ENCODE results near the gene ECHS1. TPM values are rescaled to one million over a fixed set of nuclear protein-coding genes. Genes with fewer than 3 reads are reported as not detected.
A peak's percentile ranks its signal among the peaks of the same experiment; 100 is the strongest.

Gene ECHS1
- total and polyA plus RNA-seq, 10 of the 15 experiments (the other 5 are each of a cell fraction or from before 2014, with no cell fraction given): 32.7 to 164 (median 62.4) TPM

DNA sequence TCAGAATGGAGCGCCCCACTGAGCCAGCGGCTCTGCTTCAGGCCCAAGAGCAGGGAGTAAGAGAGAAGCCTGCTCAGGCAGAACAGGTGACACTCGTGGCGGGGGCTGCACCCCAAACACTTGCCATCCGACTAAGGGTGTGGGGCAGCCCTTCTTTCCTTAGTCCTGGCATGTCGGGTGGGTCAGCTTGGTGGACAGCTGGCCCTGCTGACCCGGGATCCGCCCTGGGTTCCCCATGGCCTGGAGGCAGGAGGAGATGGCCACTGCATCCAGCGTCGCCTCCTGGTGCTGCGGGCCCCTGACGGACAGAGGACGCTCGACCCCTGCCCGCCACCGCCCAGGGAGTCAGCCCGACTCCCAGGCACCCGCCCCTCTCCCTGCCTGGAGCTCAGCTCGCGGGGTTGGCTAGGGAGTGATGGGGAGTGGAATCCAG is 4.7 kb upstream of the ECHS1 start (continued):
- TF ChIP-seq, protein P1, sequence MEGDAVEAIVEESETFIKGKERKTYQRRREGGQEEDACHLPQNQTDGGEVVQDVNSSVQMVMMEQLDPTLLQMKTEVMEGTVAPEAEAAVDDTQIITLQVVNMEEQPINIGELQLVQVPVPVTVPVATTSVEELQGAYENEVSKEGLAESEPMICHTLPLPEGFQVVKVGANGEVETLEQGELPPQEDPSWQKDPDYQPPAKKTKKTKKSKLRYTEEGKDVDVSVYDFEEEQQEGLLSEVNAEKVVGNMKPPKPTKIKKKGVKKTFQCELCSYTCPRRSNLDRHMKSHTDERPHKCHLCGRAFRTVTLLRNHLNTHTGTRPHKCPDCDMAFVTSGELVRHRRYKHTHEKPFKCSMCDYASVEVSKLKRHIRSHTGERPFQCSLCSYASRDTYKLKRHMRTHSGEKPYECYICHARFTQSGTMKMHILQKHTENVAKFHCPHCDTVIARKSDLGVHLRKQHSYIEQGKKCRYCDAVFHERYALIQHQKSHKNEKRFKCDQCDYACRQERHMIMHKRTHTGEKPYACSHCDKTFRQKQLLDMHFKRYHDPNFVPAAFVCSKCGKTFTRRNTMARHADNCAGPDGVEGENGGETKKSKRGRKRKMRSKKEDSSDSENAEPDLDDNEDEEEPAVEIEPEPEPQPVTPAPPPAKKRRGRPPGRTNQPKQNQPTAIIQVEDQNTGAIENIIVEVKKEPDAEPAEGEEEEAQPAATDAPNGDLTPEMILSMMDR (IDR thresholded peaks at IDR 0.05 in 2 of 3, conservative IDR thresholded peaks at IDR 0.05 in 1 of 3; ENCODE audit: control insufficient read depth in 2 of 3, extremely low read depth in 1 of 3, insufficient read depth in 1 of 3, low read depth in 3 of 3, low read length in 3 of 3): no peak

DNA sequence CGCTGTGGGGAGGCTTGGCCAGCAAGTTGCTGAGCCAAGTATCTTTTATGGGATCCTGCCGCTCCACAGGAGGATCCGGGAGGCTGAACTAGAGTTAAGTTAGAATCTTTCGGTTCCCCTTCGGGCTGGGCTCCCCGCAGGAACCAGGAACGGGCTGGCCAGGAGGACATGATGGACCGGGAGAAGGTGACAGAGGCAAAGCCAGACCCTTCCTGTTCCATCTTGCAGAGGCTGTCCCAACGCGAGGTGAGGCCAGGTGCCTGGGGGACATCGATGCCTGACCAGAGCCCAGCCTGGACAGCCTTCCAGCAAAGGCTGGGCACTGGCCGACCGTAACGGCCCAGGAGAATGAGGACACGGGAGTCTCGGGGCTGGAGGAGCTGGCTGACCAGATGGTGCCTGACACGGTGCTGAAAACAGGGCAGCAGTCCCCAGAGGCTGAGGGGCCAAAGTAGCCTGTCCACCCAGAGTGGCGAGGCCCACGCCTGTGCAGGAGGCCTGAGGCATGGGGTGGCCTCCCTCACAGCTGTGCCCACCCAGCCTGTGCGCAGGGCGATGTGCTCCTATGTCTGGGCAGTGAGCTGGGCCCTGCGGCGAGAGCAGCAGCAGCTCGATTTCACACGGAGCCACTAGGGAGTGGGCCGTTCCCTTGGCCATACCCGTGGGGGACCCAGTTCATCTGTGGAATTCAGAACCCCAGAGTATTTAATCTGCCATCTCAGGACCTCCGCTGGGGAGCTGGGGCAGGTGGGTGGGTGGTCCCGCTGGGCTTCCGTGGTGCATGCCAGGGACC is 4.1 kb upstream of the ECHS1 start:
- H3K27me3 ChIP-seq (replicated peaks in 1 of 2; ENCODE audit: control insufficient read depth in 2 of 2, insufficient read depth in 2 of 2, low read length in 1 of 2): no peaks in the 10 kb centered on the region
- ChIA-PET RAD21 (ENCODE audit: unreplicated experiment) (interaction anchor here (1.1 to 3.8 kb wide), 2 partner anchors 13 to 16 kb away, joined by 6 to 13 read pairs; no protein-coding TSS in a partner anchor), POLR2A (interaction anchor here (0.7 to 3.1 kb wide), 5 partner anchors 12 to 99 kb away, joined by 3 to 31 read pairs (median 4); partner anchors contain the start of gene FUOM), SMC1A (ENCODE audit: uncharacterized antibody, unreplicated experiment) (interaction anchor here (2.3 kb wide), 1 partner anchor 13 kb away, joined by 11 read pairs; no protein-coding TSS in a partner anchor), CTCF (interaction anchor here (1.1 to 1.7 kb wide), 3 partner anchors 12 to 47 kb away, joined by 3 to 7 read pairs (median 4); no protein-coding TSS in a partner anchor)
- no peaks in the 10 kb centered on the region for H3K36me3 ChIP-seq (ENCODE audit: control insufficient read depth in 2 of 2, insufficient read depth in 2 of 2, low read length in 1 of 2)
- no peak overlapping the region for H3K9ac ChIP-seq (ENCODE audit: control insufficient read depth, insufficient read depth, low read length)
- no peak overlapping the region for H3K27ac ChIP-seq (ENCODE audit: control insufficient read depth, insufficient read depth)
- no TSS peak for BruUV-seq (replicated peaks)
- DNase-seq (ENCODE audit: low read depth, low spot score): no peak
- H2AFZ ChIP-seq (ENCODE audit: control insufficient read depth, low read depth, low read length): no peak overlapping the region
- no peak for FAIRE-seq
- in situ Hi-C loops (cut with MboI) (no loop called here), intact Hi-C loops (cut with micrococcal nuclease; ENCODE audit: unreplicated experiment) (no loop called here)
- H4K20me1 ChIP-seq (ENCODE audit: control insufficient read depth, insufficient read depth): no peaks in the 10 kb centered on the region
- peak overlapping the region; percentile 98 for H3K4me2 ChIP-seq (ENCODE audit: control insufficient read depth, insufficient read depth)
- 89% methylated on average over 30 of the region's 30 CpGs for WGBS (ENCODE audit: insufficient coverage, insufficient replicate concordance, low lambda C conversion rate, missing lambda C conversion rate)
- H3K4me3 ChIP-seq: no peak overlapping the region
- ATAC-seq: no peak
- no peaks in the 10 kb centered on the region for H3K9me3 ChIP-seq (replicated peaks; ENCODE audit: control insufficient read depth, insufficient read depth, low read length)
- H3K79me2 ChIP-seq (ENCODE audit: control insufficient read depth, insufficient read depth, low read length): peaks cover 5% of the 10 kb centered on the region
- peaks cover 13% of the 10 kb centered on the region for H3K4me1 ChIP-seq (ENCODE audit: control insufficient read depth, insufficient read depth, low read length)
- TF ChIP-seq, protein P2, sequence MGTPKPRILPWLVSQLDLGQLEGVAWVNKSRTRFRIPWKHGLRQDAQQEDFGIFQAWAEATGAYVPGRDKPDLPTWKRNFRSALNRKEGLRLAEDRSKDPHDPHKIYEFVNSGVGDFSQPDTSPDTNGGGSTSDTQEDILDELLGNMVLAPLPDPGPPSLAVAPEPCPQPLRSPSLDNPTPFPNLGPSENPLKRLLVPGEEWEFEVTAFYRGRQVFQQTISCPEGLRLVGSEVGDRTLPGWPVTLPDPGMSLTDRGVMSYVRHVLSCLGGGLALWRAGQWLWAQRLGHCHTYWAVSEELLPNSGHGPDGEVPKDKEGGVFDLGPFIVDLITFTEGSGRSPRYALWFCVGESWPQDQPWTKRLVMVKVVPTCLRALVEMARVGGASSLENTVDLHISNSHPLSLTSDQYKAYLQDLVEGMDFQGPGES (IDR thresholded peaks at IDR 0.05): no peak
- no peak for TF ChIP-seq FOXM1 (IDR thresholded peaks at IDR 0.05; ENCODE audit: low read depth, low read length)
- no peak for TF ChIP-seq HDGF (IDR thresholded peaks at IDR 0.05)
- TF ChIP-seq, protein P3, sequence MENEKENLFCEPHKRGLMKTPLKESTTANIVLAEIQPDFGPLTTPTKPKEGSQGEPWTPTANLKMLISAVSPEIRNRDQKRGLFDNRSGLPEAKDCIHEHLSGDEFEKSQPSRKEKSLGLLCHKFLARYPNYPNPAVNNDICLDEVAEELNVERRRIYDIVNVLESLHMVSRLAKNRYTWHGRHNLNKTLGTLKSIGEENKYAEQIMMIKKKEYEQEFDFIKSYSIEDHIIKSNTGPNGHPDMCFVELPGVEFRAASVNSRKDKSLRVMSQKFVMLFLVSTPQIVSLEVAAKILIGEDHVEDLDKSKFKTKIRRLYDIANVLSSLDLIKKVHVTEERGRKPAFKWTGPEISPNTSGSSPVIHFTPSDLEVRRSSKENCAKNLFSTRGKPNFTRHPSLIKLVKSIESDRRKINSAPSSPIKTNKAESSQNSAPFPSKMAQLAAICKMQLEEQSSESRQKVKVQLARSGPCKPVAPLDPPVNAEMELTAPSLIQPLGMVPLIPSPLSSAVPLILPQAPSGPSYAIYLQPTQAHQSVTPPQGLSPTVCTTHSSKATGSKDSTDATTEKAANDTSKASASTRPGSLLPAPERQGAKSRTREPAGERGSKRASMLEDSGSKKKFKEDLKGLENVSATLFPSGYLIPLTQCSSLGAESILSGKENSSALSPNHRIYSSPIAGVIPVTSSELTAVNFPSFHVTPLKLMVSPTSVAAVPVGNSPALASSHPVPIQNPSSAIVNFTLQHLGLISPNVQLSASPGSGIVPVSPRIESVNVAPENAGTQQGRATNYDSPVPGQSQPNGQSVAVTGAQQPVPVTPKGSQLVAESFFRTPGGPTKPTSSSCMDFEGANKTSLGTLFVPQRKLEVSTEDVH (IDR thresholded peaks at IDR 0.05; ENCODE audit: low read depth, partially characterized antibody): no peak
- TF ChIP-seq PAX8 (IDR thresholded peaks at IDR 0.05): no peak
- TF ChIP-seq RFX5 (IDR thresholded peaks at IDR 0.05; ENCODE audit: low read depth, low read length): no peak
- no peak for TF ChIP-seq FOXK2 (IDR thresholded peaks at IDR 0.05)
- TF ChIP-seq, protein P4, sequence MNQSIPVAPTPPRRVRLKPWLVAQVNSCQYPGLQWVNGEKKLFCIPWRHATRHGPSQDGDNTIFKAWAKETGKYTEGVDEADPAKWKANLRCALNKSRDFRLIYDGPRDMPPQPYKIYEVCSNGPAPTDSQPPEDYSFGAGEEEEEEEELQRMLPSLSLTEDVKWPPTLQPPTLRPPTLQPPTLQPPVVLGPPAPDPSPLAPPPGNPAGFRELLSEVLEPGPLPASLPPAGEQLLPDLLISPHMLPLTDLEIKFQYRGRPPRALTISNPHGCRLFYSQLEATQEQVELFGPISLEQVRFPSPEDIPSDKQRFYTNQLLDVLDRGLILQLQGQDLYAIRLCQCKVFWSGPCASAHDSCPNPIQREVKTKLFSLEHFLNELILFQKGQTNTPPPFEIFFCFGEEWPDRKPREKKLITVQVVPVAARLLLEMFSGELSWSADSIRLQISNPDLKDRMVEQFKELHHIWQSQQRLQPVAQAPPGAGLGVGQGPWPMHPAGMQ (IDR thresholded peaks at IDR 0.05; ENCODE audit: borderline replicate concordance): no peak
- no peak for TF ChIP-seq DPF2 (IDR thresholded peaks at IDR 0.05)
- TF ChIP-seq JUNB (IDR thresholded peaks at IDR 0.05): no peak
- no peak for TF ChIP-seq ESRRA (IDR thresholded peaks at IDR 0.05; ENCODE audit: low read length)
- TF ChIP-seq NFIC (IDR thresholded peaks at IDR 0.05; ENCODE audit: low read depth, low read length): no peak
- TF ChIP-seq POU2F2 (IDR thresholded peaks at IDR 0.05; ENCODE audit: borderline replicate concordance, low read depth, low read length): no peak
- no peak for TF ChIP-seq BRCA1 (IDR thresholded peaks at IDR 0.05; ENCODE audit: low read depth, low read length)
- TF ChIP-seq ZNF217 (IDR thresholded peaks at IDR 0.05): no peak

All from GM12878 (cell line).